PC-9 (cell line): ENCODE measurements around the gene GART. TPM values are rescaled to one million over a fixed set of nuclear protein-coding genes. Genes with fewer than 3 reads are reported as not detected.

ENCODE experiments used
- BruUV-seq: library from RNA; stranded (reverse); fragments of 400-500 nt; replicated peaks from 2 replicates; lab custom pipeline; 2021; lab: Mats Ljungman, UMichigan
- CTCF ChIA-PET: fragments of 300-600 bp; sonication (Branson Sonifier 250); formaldehyde crosslinking; loops from one replicate; lab custom pipeline; 2022; ENCODE audit warnings: antibody characterized with exemption; lab: Charles Lee
- POLR2A ChIA-PET: fragments of 300-600 bp; sonication (Branson Sonifier 250); formaldehyde crosslinking; loops from one replicate; lab custom pipeline; 2022; ENCODE audit warnings: antibody characterized with exemption; ENCODE audit not compliant: unreplicated experiment; lab: Charles Lee
- DNase-seq, 2 experiments: peaks; one replicate each; pipeline versions ENCODE4 v3.0.0 to v3.0.0-alpha.2; 2015 to 2022; ENCODE audit warnings: mixed read lengths in 1 of 2
- H2AFZ ChIP-seq: fragments of 200-600 bp; sonication (generic); 2 replicates; pipeline ENCODE4 v1.8.1; 2017; ENCODE audit warnings: antibody characterized with exemption
- H3F3A ChIP-seq: fragments of 200-600 bp; sonication (generic); 2 replicates; pipeline ENCODE4 v1.8.1; 2017; ENCODE audit warnings: antibody characterized with exemption, mild to moderate bottlenecking, low read depth; ENCODE audit not compliant: insufficient read depth
- H3K27ac ChIP-seq: fragments of 200-600 bp; sonication (generic); 2 replicates; pipeline ENCODE4 v1.6.1; 2016; ENCODE audit warnings: mixed run types
- H3K27me3 ChIP-seq: fragments of 200-600 bp; sonication (generic); 2 replicates; pipeline ENCODE4 v1.6.1; 2016; ENCODE audit warnings: low read depth, mixed run types; ENCODE audit not compliant: insufficient read depth
- H3K36me3 ChIP-seq: fragments of 200-600 bp; sonication (generic); 2 replicates; pipeline ENCODE4 v1.6.1; 2016; ENCODE audit warnings: low read depth, mixed run types
- H3K4me1 ChIP-seq: fragments of 200-600 bp; sonication (generic); replicated peaks from 2 replicates; pipeline ENCODE4 v1.6.1; 2016; ENCODE audit warnings: mixed run types; ENCODE audit not compliant: insufficient read depth
- H3K4me2 ChIP-seq: fragments of 200-600 bp; sonication (generic); 2 replicates; pipeline ENCODE4 v1.6.1; 2017; ENCODE audit warnings: mixed run types
- H3K4me3 ChIP-seq: fragments of 200-600 bp; sonication (generic); 2 replicates; pipeline ENCODE4 v1.6.1; 2016; ENCODE audit warnings: mixed run types
- H3K79me2 ChIP-seq: fragments of 200-600 bp; sonication (generic); 2 replicates; pipeline ENCODE4 v1.6.1; 2017; ENCODE audit warnings: low read depth, mixed run types
- H3K9me2 ChIP-seq: fragments of 200-600 bp; sonication (generic); 2 replicates; pipeline ENCODE4 v1.8.1; 2017; ENCODE audit warnings: mild to moderate bottlenecking; ENCODE audit not compliant: insufficient read depth
- H3K9me3 ChIP-seq: fragments of 200-600 bp; sonication (generic); 2 replicates; pipeline ENCODE4 v1.8.1; 2016; ENCODE audit warnings: low read depth; ENCODE audit not compliant: insufficient read depth
- H4K20me1 ChIP-seq: fragments of 200-600 bp; sonication (generic); 2 replicates; pipeline ENCODE4 v1.8.1; 2017; ENCODE audit not compliant: insufficient read depth
- CTCF ChIP-seq: fragments of 200-600 bp; sonication (generic); conservative IDR thresholded peaks from 2 replicates; pipeline ENCODE4 v1.6.1; 2017; ENCODE audit warnings: mixed run types, antibody characterized with exemption, mild to moderate bottlenecking, moderate library complexity
- EZH2 ChIP-seq: fragments of 200-600 bp; sonication (generic); IDR thresholded peaks from 2 replicates; pipeline ENCODE4 v1.8.0; 2017; ENCODE audit warnings: antibody characterized with exemption, low read depth
- intact Hi-C: fragments of 100-400 bp; cut with micrococcal nuclease; formaldehyde crosslinking; loops from one replicate; pipeline ENCODE4 v1.10.0; 2022; ENCODE audit not compliant: unreplicated experiment
- total RNA-seq: library from RNA; stranded (reverse); gene quantifications from 2 replicates; pipeline ENCODE4 v1.2.3, GENCODE V29; 2021

GART gene
- total RNA-seq, 1 experiment from 2014 or later: 121 TPM

- Histone ChIP-seq H3K9me2 (no peaks in the 10 kb centered on the region), H3K27ac (no peak overlapping the region), H3K4me2 (no peak overlapping the region), H3F3A (no peaks in the 10 kb centered on the region), H3K79me2 (peaks cover 97% of the 10 kb centered on the region), H4K20me1 (peaks cover 54% of the 10 kb centered on the region), H3K4me3 (no peak overlapping the region), H2AFZ (no peak overlapping the region), H3K27me3 (no peaks in the 10 kb centered on the region), H3K4me1 (no peaks in the 10 kb centered on the region), H3K9me3 (no peaks in the 10 kb centered on the region), H3K36me3 (peaks cover 34% of the 10 kb centered on the region)
- ChIA-PET CTCF (no interaction called here), POLR2A (no interaction called here)
- no peak for DNase-seq
- intact Hi-C loops: no loop called here
- no peak for TF ChIP-seq EZH2
- TF ChIP-seq CTCF: no peak
- no TSS peak for BruUV-seq
These were observed 9.7 kb upstream of the GART start for GRCh38 chr21:33551664-33552063.

- Histone ChIP-seq H3K27ac (no peak overlapping the region), H3K4me1 (no peaks in the 10 kb centered on the region), H3F3A (no peaks in the 10 kb centered on the region), H3K4me3 (no peak overlapping the region), H2AFZ (no peak overlapping the region), H3K9me3 (no peaks in the 10 kb centered on the region), H4K20me1 (peaks cover 54% of the 10 kb centered on the region), H3K36me3 (peaks cover 33% of the 10 kb centered on the region), H3K79me2 (peaks cover 97% of the 10 kb centered on the region), H3K4me2 (no peak overlapping the region), H3K9me2 (no peaks in the 10 kb centered on the region), H3K27me3 (no peaks in the 10 kb centered on the region)
- intact Hi-C loops: no loop called here
- no TSS peak for BruUV-seq
- TF ChIP-seq CTCF (no peak), EZH2 (no peak)
- POLR2A ChIA-PET: interaction anchor here (0.5 kb wide), 1 partner anchor 950 kb away, joined by 3 read pairs; no protein-coding TSS in a partner anchor
- no peak for DNase-seq
- CTCF ChIA-PET: no interaction called here
These were observed 9.1 kb upstream of the GART start for GRCh38 chr21:33550772-33551660.

GRCh38 chr21:33549848-33550771, 8.2 kb upstream of the GART start:
- CTCF ChIA-PET: no interaction called here
- TF ChIP-seq EZH2 (no peak), CTCF (no peak)
- POLR2A ChIA-PET: interaction anchor here (0.8 kb wide), 1 partner anchor 15 kb away, joined by 5 read pairs; no protein-coding TSS in a partner anchor
- peaks cover 9% of the 10 kb centered on the region for H3K4me1 ChIP-seq
- H3F3A ChIP-seq: no peaks in the 10 kb centered on the region
- H3K27ac ChIP-seq: no peak overlapping the region
- H4K20me1 ChIP-seq: peaks cover 58% of the 10 kb centered on the region
- H3K4me2 ChIP-seq: no peak overlapping the region
- no peaks in the 10 kb centered on the region for H3K27me3 ChIP-seq
- H3K9me3 ChIP-seq: no peaks in the 10 kb centered on the region
- no peak overlapping the region for H2AFZ ChIP-seq
- BruUV-seq: no TSS peak
- DNase-seq: no peak
- peaks cover 31% of the 10 kb centered on the region for H3K36me3 ChIP-seq
- H3K4me3 ChIP-seq: no peak overlapping the region
- no peaks in the 10 kb centered on the region for H3K9me2 ChIP-seq
- intact Hi-C loops: no loop called here
- H3K79me2 ChIP-seq: peaks cover 98% of the 10 kb centered on the region
